ENCODE results near the gene SLC25A33. TPM values are rescaled to one million over a fixed set of nuclear protein-coding genes. Genes with fewer than 3 reads are reported as not detected.
A peak's percentile ranks its signal among the peaks of the same experiment; 100 is the strongest.
"Not testable (repeated sequence)": the region's sequence is repeated elsewhere in the genome, so short reads cannot be mapped to it uniquely, and the experiment has no call there.

The SLC25A33 gene
- total RNA-seq, 2 donors from 2014 or later = 7.2 to 8.8 TPM

DNA sequence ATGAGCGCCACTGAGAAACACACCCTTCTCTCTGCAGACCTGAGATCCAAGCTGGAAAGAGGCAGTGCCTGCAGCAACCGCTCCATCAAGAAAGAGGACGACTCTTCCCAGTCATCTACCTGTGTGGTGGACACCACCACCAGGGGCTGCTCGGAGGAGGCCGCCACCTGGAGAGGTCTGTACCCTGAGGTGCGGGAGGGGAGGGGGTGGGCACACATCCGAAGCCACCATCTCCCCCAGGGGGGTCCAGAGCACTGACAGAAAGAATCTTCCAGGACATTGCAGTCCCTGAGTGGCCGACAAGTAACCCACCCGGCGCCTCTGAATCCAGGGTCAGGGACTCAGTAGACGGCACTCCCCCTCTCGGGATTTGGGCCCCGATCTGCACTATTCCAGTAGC is 72.5 kb downstream of the SLC25A33 start:
- ATAC-seq = no peak
- DNase-seq = no peak
- intact Hi-C loops (cut with DNase I) = no loop called here

DNA sequence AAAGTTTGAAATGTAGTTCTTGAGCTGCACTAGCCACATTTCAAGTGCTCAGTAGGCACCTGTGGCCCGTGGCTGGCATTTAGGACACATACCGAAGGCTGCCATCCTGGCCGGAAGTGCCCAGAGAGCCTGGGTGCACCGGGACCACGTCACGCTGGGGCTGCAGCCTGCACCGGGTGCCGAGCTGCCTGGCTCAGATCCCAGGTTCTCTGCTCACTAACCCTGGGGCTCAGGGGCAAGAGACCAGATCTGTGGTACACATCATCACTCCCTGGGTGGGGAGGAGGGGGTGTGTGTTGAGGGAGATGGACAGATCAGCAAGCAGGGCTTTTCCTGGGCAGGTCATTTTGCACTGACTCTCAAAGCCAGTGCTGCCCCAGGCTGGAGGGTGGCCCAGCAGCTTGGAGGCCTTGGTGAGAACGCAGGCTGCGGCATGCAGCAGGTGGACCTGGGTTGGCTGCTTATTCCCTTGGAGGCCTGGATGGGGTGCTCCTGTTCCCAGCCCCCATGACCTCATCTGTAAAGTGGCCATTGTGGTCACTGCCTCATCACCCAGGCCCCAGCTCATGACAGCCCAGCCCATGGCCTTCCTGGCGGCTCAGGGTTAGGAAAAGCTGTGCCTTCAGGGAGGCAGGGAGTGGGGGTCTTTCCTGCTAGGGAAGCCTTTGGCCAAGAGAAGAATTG is 73.0 kb downstream of the SLC25A33 start:
- intact Hi-C loops (cut with DNase I) = no loop called here
- ATAC-seq (no peak), DNase-seq (no peak)

DNA sequence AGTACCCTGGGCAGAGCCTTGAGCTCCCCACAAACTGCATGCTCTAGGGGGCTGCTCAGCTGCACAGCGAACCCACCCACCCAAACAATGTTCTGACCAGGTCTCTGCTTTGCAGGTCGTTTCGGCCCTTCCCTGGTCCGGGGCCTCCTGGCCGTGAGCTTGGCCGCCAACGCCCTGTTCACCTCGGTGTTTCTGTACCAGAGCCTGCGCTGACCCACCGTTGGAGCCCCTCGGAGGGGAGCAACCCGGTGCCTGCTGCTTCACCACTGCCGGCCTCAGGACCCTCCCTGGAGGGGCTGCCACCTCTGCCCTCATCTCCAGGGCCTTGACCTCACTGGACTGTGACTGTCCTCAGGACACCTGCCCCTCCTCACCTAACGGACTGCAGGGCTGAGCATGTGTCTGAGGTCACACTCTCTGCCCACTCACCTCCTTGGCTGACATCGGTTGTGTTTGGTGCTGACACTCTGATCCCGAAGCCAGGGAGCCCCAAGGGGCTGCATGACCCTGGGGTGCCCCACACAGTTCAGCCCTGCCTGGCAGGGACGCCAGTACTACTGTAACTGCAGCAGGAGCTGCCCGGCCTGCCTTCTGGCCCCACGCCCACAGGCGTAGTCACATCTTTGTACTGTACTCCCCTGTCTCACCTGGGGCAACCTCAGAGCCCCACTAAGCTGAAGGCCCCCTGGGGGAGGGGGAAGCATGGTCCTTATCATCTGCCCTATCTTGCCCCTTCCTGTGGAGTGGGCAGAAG is 73.8 kb downstream of the SLC25A33 start:
- DNase-seq = no peak
- no peak for ATAC-seq
- intact Hi-C loops (cut with DNase I) = no loop called here

DNA sequence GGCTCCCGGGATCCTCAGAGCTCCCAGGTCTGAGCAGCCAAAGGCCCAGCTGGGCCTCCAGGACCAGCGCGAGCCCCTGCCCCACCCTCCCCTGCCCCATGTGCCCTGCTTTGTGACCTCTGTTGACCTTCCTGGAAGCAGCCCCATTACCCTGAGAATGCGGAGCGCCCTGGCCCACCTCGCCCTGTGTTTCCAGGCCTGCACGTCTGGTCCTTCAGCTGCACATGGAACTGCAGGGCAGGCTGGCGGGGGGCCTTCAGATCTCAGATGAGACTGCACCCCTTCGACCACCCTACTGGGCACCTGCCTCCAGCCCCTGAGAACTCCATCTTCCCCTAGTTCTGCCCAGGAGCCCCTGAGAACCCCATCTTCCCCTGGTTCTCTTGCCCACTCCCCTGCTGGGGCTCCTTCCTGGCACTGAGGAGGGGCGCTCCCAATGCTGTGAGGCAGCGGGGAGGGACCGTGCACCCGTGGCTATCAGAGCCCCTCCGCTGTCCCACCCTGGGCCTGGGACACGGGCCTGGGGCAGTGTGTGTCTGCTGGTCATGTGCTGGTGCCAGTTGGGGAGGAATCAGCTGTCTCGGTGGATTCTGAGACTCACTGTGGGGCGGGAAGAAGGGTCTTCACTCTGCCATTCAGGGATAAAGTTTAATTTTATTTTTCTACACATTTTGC is 74.5 kb downstream of the SLC25A33 start:
- ATAC-seq = no peak
- DNase-seq = no peak
- intact Hi-C loops (cut with DNase I) = no loop called here

- intact Hi-C loops (cut with DNase I) = no loop called here
- DNase-seq (peak; percentile 47), ATAC-seq (peak; percentile 46 to 62)
Observed at GRCh38 chr1:9615316-9616063, 76.2 kb downstream of the SLC25A33 start.

DNA sequence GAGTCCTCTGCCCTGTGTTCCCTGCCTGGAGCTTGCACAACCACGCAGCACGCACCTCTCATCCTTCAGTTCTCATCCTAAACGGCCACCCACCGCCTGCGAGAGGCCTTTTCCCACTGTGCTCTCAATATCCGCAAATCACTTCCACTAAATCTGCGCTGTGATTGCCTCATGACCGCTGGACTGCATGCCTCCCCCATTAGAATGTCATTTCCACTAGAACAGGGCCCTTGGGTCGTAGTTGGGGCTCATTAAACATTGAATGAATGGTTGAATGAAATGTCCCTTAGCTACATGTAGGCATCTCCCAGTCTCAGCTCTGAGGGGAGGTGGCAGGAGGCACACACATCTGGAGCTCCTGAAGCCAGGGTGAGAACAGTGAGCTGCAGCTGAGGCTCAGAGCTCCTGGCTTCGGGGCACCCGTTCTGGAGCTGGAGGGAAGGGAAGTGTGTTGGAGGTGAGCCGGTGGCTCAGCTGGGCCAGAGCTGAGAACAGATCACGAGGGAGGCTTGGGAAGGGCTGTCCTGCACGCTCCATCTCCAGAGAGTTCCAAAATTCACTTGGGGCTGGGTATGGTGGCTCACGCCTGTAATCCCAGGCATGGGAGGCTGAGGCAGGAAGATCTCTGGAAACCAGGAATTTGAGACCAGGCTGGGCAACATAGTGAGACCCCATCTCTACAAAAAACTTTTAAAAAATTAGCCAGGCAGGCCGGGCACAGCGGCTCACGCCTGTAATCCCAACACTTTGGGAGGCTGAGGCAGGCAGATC is 79.8 kb downstream of the SLC25A33 start:
- ATAC-seq (no peak), DNase-seq (no peak)
- intact Hi-C loops (cut with DNase I) = no loop called here

GRCh38 chr1:9621032-9621431 is 81.8 kb downstream of the SLC25A33 start:
- DNase-seq (no peak), ATAC-seq (no peak)
- intact Hi-C loops (cut with DNase I) = no loop called here

GRCh38 chr1:9624081-9624480 is 84.8 kb downstream of the SLC25A33 start:
- DNase-seq = no peak
- no peak for ATAC-seq
- intact Hi-C loops (cut with DNase I) = no loop called here

GRCh38 chr1:9625030-9625429 is 85.8 kb downstream of the SLC25A33 start:
- intact Hi-C loops (cut with DNase I); ATAC-seq; DNase-seq: not testable (repeated sequence)

DNA sequence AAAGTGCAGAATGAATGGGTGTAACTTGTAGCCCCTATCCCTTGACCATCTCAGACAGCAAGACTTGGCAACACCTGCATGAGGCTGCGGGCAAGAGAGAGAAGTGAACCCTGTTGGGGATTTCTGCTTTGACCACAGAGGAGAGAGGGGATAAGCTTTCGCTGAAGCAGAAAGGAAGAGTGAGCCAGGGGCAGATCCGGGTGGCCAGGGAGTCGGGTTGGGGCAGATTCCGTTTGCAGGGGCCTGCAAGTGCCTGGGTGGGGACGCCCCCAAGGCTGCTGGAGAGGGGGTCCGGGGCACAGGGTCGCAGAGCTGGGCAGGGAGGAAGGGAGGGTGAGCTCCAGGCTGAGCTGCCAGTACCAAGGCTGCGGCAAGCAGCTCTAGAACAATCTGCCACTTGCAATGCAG is 86.9 kb downstream of the SLC25A33 start:
- intact Hi-C loops (cut with DNase I) = loop anchor here in 1 of 2 donors (2.0 kb wide), 1 partner anchor 241 kb away; no protein-coding TSS in a partner anchor
- no peak for ATAC-seq

GRCh38 chr1:9628541-9629444 is 89.5 kb downstream of the SLC25A33 start:
- ATAC-seq = peak in 1 of 2 donors; percentile 28
- no peak for DNase-seq
- intact Hi-C loops (cut with DNase I) = no loop called here

More for the DNA sequence above, 86.9 kb downstream of the SLC25A33 start:
- no peak for DNase-seq

- DNase-seq (peak; percentile 53), ATAC-seq (peak; percentile 57 to 67)
- intact Hi-C loops (cut with DNase I) = loop anchor here in 1 of 2 donors (5.0 kb wide), 1 partner anchor 238 kb away; no protein-coding TSS in a partner anchor
Observed at GRCh38 chr1:9629445-9630201, 90.4 kb downstream of the SLC25A33 start.

- intact Hi-C loops (cut with DNase I) = loop anchor here in 1 of 2 donors (5.0 kb wide), 1 partner anchor 237 kb away; no protein-coding TSS in a partner anchor
- ATAC-seq (no peak), DNase-seq (no peak)
Observed at GRCh38 chr1:9630331-9631111, 91.3 kb downstream of the SLC25A33 start.

- DNase-seq (no peak), ATAC-seq (no peak)
- intact Hi-C loops (cut with DNase I) = loop anchor here in 1 of 2 donors (5.0 kb wide), 1 partner anchor 236 kb away; no protein-coding TSS in a partner anchor
Observed at GRCh38 chr1:9631613-9632012, 92.3 kb downstream of the SLC25A33 start.

- intact Hi-C loops (cut with DNase I) = loop anchor here in 1 of 2 donors (5.0 kb wide), 1 partner anchor 234 kb away; no protein-coding TSS in a partner anchor
- DNase-seq (no peak), ATAC-seq (no peak)
Observed at GRCh38 chr1:9633493-9633892, 94.2 kb downstream of the SLC25A33 start.

GRCh38 chr1:9634582-9634981 is 95.3 kb downstream of the SLC25A33 start:
- DNase-seq (no peak), ATAC-seq (no peak)
- intact Hi-C loops (cut with DNase I) = loop anchor here in 1 of 2 donors (5.0 kb wide), 1 partner anchor 233 kb away; no protein-coding TSS in a partner anchor

Data from left cardiac atrium (tissue), 4 donors.